GM12891 (cell line): ENCODE data around the gene FADS1.

Experiments used
- POLR2A ChIP-seq: IDR thresholded peaks from 2 replicates; pipeline ENCODE4 v1.6.1; 2011; ENCODE audit warnings: low read depth, low read length, control low read depth
- POLR2AphosphoS5 ChIP-seq: IDR thresholded peaks from 2 replicates; pipeline ENCODE4 v1.6.1; 2011; ENCODE audit warnings: low read depth, low read length, control low read depth
- TAF1 ChIP-seq: IDR thresholded peaks from 2 replicates; pipeline ENCODE4 v1.6.1; 2011; ENCODE audit warnings: low read depth, low read length, control low read depth

DNA sequence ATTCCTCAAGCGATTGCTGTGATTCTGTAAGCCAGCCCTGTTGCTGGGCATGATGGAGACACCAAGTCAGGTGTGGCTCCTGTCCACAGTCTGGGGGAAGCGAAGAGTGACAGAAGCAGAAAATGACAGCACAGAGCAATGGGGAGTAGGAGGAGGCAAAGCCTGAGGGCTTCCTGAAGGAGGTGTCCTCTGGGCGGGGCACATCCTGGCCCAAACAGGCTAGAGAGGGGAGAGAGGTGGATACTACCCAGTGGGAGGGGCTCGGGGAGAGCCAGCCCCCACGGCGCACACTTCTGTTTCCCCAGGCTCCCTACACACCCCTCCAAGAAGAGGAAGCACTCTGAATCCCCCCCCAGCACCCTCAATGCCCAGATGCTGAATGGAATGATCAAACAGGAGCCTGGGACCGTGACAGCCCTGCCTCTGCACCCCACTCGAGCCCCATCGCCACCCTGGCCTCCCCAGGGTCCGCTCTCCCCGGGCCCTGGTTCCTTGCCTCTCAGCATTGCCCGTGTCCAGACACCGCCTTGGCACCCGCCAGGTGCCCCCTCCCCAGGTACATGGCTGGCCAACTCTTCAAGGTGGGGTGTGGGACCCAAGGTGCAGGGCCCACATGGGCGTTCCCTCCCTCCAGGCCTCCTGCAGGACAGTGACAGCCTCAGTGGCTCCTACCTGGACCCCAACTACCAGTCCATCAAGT, 45.5 kb downstream of the FADS1 start:
- TF ChIP-seq POLR2A (no peak), POLR2AphosphoS5 (no peak), TAF1 (no peak)
